NCI-H1694 treated with DMSO at 0.1 percent for 48 hours (cell line): ENCODE measurements around the gene BRD7.

Source experiments
- DNase-seq: peaks from one replicate; lab custom pipeline; 2025; lab: John Stamatoyannopoulos, UW

The BRD7 gene

GRCh38 chr16:50288920-50289319 is 79.9 kb downstream of the BRD7 start:
- no peak for DNase-seq

- DNase-seq: no peak
These were observed 80.8 kb downstream of the BRD7 start for GRCh38 chr16:50288026-50288425.

- no peak for DNase-seq
These were observed 82.1 kb downstream of the BRD7 start for GRCh38 chr16:50286681-50287080.

GRCh38 chr16:50285406-50286003 is 83.3 kb downstream of the BRD7 start:
- no peak for DNase-seq

- peak; percentile 25 for DNase-seq
These were observed 84.5 kb downstream of the BRD7 start for GRCh38 chr16:50284131-50284911.

- no peak for DNase-seq
These were observed 85.7 kb downstream of the BRD7 start for GRCh38 chr16:50282955-50283631.

GRCh38 chr16:50282010-50282538 is 86.7 kb downstream of the BRD7 start:
- no peak for DNase-seq

GRCh38 chr16:50281391-50282009 is 87.3 kb downstream of the BRD7 start:
- DNase-seq: no peak

- no peak for DNase-seq
These were observed 87.9 kb downstream of the BRD7 start for GRCh38 chr16:50280932-50281331.

- DNase-seq: no peak
These were observed 89.3 kb downstream of the BRD7 start for GRCh38 chr16:50279504-50279865.

- no peak for DNase-seq
These were observed 90.5 kb downstream of the BRD7 start for GRCh38 chr16:50278251-50278650.

- no peak for DNase-seq
These were observed 91.8 kb downstream of the BRD7 start for GRCh38 chr16:50276801-50277555.

- no peak for DNase-seq
These were observed 92.5 kb downstream of the BRD7 start for GRCh38 chr16:50276326-50276640.

- no peak for DNase-seq
These were observed 93.1 kb downstream of the BRD7 start for GRCh38 chr16:50275428-50276325.

- no peak for DNase-seq
These were observed 93.7 kb downstream of the BRD7 start for GRCh38 chr16:50275098-50275415.

- DNase-seq: no peak
These were observed 94.3 kb downstream of the BRD7 start for GRCh38 chr16:50274326-50275097.

GRCh38 chr16:50273888-50274325 is 94.9 kb downstream of the BRD7 start:
- no peak for DNase-seq

- no peak for DNase-seq
These were observed 95.5 kb downstream of the BRD7 start for GRCh38 chr16:50273382-50273690.

- no peak for DNase-seq
These were observed 96.0 kb downstream of the BRD7 start for GRCh38 chr16:50272687-50273381.

- no peak for DNase-seq
These were observed 96.6 kb downstream of the BRD7 start for GRCh38 chr16:50272111-50272571.
